Loucy (cell line): ENCODE results near the gene VPREB3.

Experiments
- H2AFZ ChIP-seq: fragments of 200-600 bp; sonication (generic); 2 replicates; pipeline ENCODE4 v1.6.0; 2016; ENCODE audit warnings: antibody characterized with exemption, mild to moderate bottlenecking, low read length, moderate library complexity
- H3F3A ChIP-seq: fragments of 200-600 bp; 2 replicates; pipeline ENCODE4 v1.6.0; 2016; ENCODE audit warnings: antibody characterized with exemption, low read depth, mild to moderate bottlenecking
- H3K27me3 ChIP-seq: fragments of 200-600 bp; sonication (generic); 2 replicates; pipeline ENCODE4 v1.6.1; 2014; ENCODE audit warnings: low read length, mild to moderate bottlenecking; ENCODE audit not compliant: insufficient read depth, poor library complexity, severe bottlenecking
- H3K36me3 ChIP-seq: fragments of 200-600 bp; sonication (generic); 2 replicates; pipeline ENCODE4 v1.6.1; 2016; ENCODE audit warnings: low read length; ENCODE audit not compliant: insufficient read depth
- H3K4me1 ChIP-seq: fragments of 200-600 bp; sonication (generic); 2 replicates; pipeline ENCODE4 v1.5.1; 2014; ENCODE audit warnings: low read length, mild to moderate bottlenecking; ENCODE audit not compliant: insufficient read depth, poor library complexity, severe bottlenecking
- H3K4me2 ChIP-seq: fragments of 200-600 bp; sonication (generic); 2 replicates; pipeline ENCODE4 v1.6.0; 2014; ENCODE audit warnings: antibody characterized with exemption, low read length, low read depth, mild to moderate bottlenecking; ENCODE audit not compliant: poor library complexity, severe bottlenecking
- H3K4me3 ChIP-seq: fragments of 200-600 bp; sonication (generic); 2 replicates; pipeline ENCODE4 v1.5.1; 2014; ENCODE audit warnings: low read length, mild to moderate bottlenecking, mixed read lengths; ENCODE audit not compliant: poor library complexity, severe bottlenecking
- H3K79me2 ChIP-seq: fragments of 200-600 bp; sonication (generic); 2 replicates; pipeline ENCODE4 v1.6.1; 2014; ENCODE audit warnings: low read length; ENCODE audit not compliant: insufficient read depth
- H3K9ac ChIP-seq: fragments of 200-600 bp; sonication (generic); 2 replicates; pipeline ENCODE4 v1.6.0; 2014; ENCODE audit warnings: mild to moderate bottlenecking, low read depth, low read length, moderate library complexity; ENCODE audit not compliant: poor library complexity, severe bottlenecking
- H3K9me2 ChIP-seq: fragments of 200-600 bp; sonication (generic); replicated peaks from 2 replicates; pipeline ENCODE4 v1.6.1; 2016; ENCODE audit warnings: low read depth, low read length, mixed read lengths
- H3K9me3 ChIP-seq: fragments of 200-600 bp; sonication (generic); 2 replicates; pipeline ENCODE4 v1.6.1; 2014; ENCODE audit warnings: mild to moderate bottlenecking, antibody characterized with exemption, low read length, low read depth; ENCODE audit not compliant: insufficient read depth
- H4K20me1 ChIP-seq: fragments of 200-600 bp; sonication (generic); 2 replicates; pipeline ENCODE4 v1.6.0; 2014; ENCODE audit warnings: antibody characterized with exemption, low read length, mild to moderate bottlenecking; ENCODE audit not compliant: insufficient read depth, poor library complexity, severe bottlenecking
- EZH2phosphoT487 ChIP-seq: fragments of 200-600 bp; IDR thresholded peaks from 2 replicates; pipeline ENCODE4 v1.6.1; 2018; ENCODE audit warnings: antibody characterized with exemption, mild to moderate bottlenecking, moderate library complexity, borderline replicate concordance
- TF ChIP-seq, protein P1 (sequence below): fragments of 200-600 bp; sonication (generic); conservative IDR thresholded peaks from 2 replicates; pipeline ENCODE4 v1.5.1; 2014; ENCODE audit warnings: mild to moderate bottlenecking, antibody characterized with exemption, low read length

The VPREB3 gene

DNA sequence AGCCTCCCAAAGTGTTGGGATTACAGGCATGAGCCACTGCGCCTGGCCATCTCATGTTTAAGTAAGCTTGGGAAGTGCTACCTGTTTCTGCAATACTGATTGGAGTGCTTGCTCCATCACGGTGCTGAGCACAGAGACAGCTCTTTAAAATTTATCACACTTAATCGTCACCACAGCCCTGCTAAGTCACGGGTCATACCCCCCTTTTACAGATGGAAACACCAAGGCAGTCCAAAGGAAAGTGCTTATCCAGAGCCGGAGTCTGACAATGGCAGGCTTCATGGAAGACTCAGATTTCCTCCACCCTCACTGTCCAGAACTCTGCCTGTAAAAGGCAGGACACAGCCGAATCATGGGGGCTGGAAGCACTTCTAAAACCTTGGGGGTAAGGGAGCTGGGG, 5.8 kb upstream of the VPREB3 start:
- Histone ChIP-seq H3K9ac (no peak overlapping the region), H3K4me1 (peaks cover 30% of the 10 kb centered on the region), H2AFZ (no peak overlapping the region), H3K79me2 (no peaks in the 10 kb centered on the region), H3K27me3 (no peaks in the 10 kb centered on the region), H4K20me1 (no peaks in the 10 kb centered on the region), H3F3A (peaks cover 2% of the 10 kb centered on the region; the same call in 1 of the 2 replicates), H3K9me3 (no peaks in the 10 kb centered on the region), H3K4me3 (no peak overlapping the region), H3K4me2 (no peak overlapping the region), H3K36me3 (no peaks in the 10 kb centered on the region), H3K9me2 (no peaks in the 10 kb centered on the region)
- TF ChIP-seq EZH2phosphoT487, result no peak
- TF ChIP-seq, protein P1, sequence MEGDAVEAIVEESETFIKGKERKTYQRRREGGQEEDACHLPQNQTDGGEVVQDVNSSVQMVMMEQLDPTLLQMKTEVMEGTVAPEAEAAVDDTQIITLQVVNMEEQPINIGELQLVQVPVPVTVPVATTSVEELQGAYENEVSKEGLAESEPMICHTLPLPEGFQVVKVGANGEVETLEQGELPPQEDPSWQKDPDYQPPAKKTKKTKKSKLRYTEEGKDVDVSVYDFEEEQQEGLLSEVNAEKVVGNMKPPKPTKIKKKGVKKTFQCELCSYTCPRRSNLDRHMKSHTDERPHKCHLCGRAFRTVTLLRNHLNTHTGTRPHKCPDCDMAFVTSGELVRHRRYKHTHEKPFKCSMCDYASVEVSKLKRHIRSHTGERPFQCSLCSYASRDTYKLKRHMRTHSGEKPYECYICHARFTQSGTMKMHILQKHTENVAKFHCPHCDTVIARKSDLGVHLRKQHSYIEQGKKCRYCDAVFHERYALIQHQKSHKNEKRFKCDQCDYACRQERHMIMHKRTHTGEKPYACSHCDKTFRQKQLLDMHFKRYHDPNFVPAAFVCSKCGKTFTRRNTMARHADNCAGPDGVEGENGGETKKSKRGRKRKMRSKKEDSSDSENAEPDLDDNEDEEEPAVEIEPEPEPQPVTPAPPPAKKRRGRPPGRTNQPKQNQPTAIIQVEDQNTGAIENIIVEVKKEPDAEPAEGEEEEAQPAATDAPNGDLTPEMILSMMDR, result no peak

DNA sequence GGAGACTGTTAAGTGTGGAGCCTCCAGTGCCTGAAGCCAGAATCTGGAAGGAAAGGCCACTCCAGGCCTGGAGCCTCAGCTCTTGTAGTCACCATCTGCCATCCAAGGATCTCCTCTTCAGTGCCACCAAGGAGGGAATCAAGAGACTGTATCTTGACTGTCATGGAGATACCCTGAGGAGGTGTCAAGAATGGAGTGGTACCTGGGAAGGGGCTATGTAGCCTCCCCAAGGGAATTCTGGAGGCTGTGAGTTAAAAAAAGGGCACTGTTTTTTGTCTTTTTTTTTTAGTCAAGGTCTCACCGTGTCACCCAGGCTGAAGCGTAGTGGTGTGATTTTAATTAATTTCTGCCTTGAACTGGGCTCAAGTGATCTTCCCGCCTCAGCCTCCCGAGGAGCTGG, 5.3 kb upstream of the VPREB3 start:
- Histone ChIP-seq H3K36me3 (no peaks in the 10 kb centered on the region), H3K4me3 (no peak overlapping the region), H3K79me2 (no peaks in the 10 kb centered on the region), H4K20me1 (no peaks in the 10 kb centered on the region), H3F3A (peaks cover 3% of the 10 kb centered on the region; the same call in 1 of the 2 replicates), H3K9me2 (no peaks in the 10 kb centered on the region), H3K27me3 (no peaks in the 10 kb centered on the region), H2AFZ (no peak overlapping the region), H3K4me1 (peaks cover 30% of the 10 kb centered on the region), H3K9me3 (no peaks in the 10 kb centered on the region), H3K4me2 (no peak overlapping the region), H3K9ac (no peak overlapping the region)
- no peak for TF ChIP-seq EZH2phosphoT487
- TF ChIP-seq, protein P1, result no peak

DNA sequence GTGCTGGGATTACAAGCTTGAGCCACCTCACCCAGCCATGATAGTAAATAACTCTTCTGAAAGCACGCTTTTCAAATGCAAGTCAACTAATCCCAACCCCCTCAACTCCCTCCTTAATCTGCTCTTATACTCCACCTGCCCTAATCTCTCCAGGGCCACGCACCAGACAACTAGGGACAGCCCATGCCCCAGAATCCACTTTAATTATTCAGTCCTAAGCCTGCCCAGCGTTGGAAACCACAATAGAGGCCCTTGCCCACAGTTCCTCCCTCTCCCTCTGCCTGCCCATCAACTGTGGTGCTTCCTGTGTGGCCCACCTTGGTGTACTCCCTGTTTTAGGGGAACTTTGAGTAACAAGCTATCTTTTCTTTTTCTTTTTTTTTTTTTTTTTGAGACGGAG, 2.7 kb upstream of the VPREB3 start:
- H3K4me3 ChIP-seq, result peak overlapping the region; percentile 0
- peak overlapping the region; percentile 51 for H3K4me2 ChIP-seq
- H3F3A ChIP-seq, result peaks cover 3% of the 10 kb centered on the region; the same call in 1 of the 2 replicates
- peak overlapping the region; percentile 14 for H2AFZ ChIP-seq
- peak overlapping the region; percentile 48 for H3K9ac ChIP-seq
- H3K9me3 ChIP-seq, result no peaks in the 10 kb centered on the region
- peaks cover 21% of the 10 kb centered on the region for H3K4me1 ChIP-seq
- TF ChIP-seq, protein P1, result no peak
- TF ChIP-seq EZH2phosphoT487, result no peak
- H3K27me3 ChIP-seq, result no peaks in the 10 kb centered on the region
- H3K36me3 ChIP-seq, result no peaks in the 10 kb centered on the region
- H3K9me2 ChIP-seq, result no peaks in the 10 kb centered on the region
- no peaks in the 10 kb centered on the region for H4K20me1 ChIP-seq
- no peaks in the 10 kb centered on the region for H3K79me2 ChIP-seq
